ENCODE measurements around the gene PTPRN2.

PTPRN2 gene

DNA sequence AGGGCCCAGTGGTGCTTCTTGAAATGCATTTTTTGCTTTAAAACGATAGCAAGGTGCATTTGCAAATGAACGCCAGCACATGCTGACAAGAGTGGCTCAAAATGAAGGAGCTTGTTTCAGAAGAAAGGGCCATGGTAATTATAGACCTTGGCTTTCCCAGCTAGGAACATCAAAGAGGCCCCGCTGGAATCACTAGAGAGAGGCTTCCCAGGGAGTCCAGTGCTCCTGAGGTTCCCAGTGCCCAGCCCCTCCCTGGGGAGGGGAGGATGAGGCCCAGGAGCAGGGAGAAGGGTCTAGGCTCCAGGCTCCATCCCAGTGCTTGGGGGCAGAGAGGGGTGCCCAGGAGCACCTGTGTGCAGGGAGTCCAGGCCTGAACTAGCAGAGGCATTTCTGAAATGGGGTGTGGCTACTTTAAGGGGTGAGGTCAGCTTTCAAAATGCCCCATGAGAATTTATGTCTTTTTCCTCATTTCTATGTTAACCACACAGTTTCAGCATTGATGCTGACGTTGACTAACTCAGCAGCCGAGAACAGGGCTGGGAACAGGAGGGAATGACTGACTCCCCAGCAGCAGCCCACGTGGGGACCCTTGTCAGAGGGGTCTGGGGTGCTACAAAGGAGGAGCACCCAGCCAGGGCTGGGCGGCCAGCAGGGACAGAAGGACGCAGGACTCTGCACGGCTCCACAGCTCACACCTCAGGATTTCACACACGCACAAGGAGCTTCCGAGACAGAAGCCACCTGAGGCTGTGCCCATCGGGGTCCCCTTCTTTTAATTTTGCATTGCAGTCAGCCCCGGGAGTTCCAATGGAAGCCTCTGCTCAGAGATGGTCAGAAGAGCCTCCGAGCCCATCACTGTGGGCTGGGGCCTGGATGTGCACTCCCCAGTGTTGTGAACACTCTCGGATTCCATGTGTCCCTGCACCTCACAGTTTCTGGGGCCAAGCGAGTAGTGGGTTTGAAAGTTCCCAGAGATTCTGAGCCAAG is 570.2 kb downstream of the PTPRN2 start:
- peak; percentile 87 for DNase-seq

DNA sequence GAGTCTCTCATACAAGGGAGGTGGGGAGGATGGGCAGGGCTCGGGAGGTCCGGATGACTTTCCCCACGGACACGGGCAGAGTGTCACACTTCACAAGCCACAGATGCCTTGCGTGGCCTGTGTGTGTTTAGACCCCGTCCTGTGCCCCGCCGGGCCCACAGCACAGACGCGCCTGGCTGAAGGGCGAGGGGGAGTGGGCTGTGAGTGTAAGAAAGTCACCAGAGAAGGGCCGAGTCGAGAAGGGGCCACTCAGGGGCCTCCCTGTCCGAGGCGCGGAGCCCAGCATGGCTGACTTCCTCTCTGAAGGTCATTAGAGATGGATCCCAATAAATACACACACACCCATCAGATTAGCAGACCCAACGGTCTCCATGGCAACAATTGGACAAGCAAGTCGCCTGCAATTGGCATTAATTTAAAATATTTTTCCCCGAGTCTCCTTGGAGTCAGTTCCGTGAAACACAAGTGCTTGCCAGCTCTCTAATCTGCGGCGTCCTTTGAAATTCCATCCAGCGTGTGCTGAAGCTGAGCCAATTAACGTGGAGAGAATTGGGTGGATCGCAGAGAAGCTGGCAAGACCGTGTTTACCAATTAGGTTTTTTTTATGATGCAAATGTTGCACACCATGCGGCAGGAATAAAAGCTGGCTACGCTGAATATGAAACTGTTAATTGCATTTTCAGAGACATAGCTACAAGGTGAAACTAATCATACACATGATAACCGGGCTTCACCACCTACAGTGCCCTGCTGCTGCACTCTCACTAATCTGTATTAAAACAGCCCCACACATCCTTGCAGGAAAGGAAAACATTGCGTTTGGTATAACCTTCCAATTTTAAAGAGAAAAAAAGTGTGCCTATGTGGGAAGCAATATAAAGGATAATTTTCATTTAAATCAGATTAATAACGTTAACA is 571.2 kb downstream of the PTPRN2 start:
- DNase-seq, result peak; percentile 90

DNA sequence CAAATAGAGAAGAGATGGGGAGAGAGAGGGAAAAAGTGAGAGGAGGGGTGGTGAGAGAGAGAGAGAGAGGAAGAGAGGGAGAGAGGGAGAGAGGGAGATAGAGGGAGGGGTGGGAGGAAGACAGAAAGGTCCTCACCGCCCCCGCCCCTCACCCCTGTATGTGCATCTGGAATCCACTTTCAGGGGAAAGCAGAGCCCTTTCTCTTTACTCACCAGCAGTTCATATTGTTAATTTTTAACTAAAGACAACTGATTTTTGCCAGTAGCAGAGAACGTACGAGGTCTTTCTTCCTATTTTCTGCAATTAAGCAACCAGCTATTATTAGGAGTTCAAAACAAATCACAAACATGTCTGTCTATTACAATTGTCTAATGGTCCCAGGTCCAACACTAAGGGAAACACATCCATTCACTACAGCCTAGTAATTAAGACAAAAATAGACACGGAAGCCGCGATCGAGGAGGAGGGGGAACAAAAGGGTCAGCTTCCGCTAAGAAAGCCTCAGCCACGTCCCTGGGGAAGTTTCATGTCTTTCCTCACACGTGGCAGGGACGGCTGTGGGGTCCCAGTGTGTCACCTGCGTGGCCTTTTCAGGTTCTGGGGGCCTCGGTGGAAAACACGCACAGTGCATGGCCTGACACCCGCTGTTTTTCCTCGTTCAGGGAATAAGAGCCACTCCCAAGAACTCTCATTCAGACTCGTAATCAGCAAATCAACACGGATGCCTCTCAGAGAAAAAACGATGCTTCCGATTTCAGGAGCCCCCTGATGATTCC is 572.0 kb downstream of the PTPRN2 start:
- DNase-seq, result peak; percentile 64

DNA sequence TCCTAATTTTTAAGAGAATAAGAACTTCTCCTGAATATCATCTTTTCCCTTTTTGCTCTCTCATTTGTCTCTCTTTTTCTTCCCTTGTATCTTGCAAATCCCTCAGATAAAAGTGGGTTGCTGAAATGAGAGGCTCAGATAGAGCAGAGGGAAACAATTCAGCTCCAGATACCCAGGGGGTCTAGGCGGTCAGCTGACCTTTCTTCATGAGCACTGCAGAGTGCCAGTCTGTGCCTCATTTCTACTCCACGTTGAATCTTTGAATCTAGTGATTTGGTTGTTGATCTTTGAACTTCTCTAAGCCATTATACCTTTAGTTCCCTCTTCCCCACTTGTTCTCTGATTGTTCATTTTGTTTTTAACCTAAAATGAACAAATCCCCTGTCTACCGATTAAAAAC is 572.6 kb downstream of the PTPRN2 start:
- no peak for DNase-seq

DNA sequence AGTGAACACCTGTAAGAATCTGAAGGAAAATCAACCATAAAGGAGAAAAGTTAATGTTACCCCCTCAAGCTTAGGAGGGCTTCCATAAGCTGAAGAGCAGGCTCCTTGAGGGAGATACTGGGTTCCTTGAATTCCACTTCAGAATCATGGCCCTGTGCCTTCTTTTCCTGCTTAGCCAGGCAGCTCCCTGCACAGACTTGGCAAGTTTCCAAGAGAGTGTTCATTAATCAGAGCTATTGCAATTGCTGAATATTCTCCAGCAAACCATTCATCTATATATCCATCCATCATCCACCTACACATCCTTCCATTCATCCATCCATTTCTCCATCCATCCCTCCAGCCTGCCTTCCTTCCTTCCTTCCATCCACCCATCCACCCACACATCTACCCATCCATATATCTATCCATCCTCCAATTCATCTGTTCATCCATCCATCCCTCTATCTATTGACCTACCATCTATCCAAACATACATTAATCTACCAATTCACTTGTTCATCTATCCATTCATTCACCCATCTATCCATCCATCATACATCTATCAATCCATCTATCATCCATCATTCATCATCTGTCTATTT is 574.4 kb downstream of the PTPRN2 start:
- DNase-seq, result no peak

DNA sequence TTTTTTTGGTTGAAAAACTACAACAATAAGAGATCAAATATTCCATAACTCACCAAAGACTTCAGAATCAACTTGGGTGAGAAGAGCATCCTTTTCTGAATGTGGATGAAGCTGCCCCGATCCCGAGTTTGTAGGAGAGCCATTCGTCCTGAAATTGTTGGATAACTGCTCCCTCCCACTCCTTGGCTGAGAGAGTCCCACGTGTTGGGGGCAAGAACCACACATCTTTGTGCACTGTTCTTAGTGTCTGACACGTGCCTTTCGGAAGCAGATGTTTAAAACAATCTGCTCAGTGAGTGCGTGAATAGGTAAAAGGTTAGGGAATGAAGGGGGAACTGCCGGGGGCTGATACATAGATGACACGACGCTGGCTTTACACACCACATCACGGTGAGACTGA is 575.7 kb downstream of the PTPRN2 start:
- no peak for DNase-seq

DNA sequence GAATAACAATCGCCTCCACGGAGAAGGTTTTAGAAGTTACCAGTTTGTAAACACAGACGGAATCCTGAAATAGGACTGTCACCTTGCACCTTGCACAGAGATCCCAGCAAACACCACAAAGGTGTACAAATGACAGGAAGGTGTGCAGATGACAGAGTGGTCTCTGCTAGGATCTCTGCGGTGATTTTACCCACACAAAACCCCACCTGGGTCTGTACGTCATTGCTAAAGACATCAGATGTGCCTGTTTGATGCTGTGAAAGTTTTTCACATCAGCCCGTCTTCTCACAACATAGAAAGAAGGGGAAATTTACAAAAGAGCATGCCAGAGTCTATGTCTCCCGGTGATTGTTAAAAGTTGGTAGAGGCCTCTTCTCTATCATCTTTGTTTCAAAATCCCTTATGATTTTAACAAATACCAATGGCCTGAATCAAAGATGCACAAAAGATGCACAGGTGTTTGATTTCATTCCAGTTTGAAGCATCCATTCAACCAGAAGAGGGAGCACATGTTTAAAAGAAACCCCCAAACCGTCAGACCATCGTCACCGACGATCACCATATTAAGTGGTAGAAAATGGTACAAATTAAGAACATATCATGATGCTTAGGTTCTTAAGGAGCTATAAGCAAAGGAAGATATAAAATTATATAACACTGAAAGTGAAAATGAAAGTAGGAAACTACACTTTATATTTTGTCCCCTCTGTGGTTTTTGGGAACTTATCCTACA is 576.5 kb downstream of the PTPRN2 start:
- DNase-seq, result no peak

DNA sequence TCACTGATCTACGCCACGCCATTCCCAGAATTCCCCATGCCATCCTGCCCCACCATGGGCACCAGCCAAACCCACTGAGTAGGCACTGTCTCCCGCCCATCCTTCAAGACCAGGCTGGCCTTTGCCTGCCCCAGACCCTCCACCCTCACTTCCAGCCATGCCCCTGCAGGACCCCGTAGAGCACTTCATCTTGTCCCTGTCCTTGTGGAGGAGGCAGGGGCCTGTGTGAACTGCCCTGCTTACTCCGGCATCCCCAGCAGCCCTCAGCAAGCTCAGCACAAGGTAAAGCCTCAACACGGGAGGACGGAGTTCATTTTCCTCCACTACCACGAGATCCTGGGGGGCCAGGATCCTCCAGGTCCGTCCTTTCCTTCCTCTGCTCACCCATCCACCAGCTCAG is 577.7 kb downstream of the PTPRN2 start:
- no peak for DNase-seq

DNA sequence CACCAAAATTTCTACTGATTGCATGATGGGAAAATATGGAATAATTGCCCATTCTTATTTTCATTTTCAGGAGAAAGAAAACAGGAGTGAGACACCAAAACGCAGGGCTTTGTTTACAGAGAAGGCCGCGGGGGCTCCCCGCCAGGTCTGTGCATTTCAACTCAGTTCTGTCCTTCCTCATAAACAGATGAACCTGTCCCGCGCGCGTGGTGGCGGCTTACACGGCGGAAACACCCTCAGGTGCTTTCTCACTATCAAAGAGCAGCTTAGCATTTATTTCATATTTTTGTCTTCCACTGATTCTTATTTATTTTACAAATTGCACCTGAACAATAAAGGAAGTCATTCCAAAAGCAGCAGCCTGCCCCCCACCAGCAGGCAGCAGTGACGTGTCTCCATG is 579.4 kb downstream of the PTPRN2 start:
- no peak for DNase-seq

DNA sequence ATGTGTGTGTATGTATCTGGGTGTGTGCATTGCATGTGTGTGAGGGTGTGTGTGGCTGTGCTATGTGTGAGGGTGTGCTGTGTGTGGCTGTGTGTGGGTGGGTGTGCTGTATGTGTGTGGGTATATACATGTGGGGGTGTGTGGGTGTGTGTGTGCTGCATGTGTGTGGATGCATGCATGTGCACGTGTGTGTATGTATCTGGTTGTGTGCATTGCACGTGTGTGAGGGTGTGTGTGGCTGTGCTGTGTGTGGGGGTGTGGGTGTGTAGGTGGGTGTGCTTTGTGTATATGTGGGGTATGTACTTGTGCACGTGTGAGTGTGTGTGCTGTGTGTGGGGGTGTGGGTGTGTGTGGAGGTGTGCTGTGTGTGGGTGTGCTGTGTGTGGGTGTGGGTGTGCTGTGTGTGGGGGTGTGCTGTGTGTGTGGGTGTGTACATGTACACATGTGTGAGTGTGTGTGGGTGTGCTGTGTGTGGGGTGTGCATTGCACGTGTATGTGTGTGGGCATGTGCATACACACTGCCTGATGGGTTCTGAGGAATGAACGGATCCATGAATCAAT is 579.8 kb downstream of the PTPRN2 start:
- DNase-seq, result no peak

DNA sequence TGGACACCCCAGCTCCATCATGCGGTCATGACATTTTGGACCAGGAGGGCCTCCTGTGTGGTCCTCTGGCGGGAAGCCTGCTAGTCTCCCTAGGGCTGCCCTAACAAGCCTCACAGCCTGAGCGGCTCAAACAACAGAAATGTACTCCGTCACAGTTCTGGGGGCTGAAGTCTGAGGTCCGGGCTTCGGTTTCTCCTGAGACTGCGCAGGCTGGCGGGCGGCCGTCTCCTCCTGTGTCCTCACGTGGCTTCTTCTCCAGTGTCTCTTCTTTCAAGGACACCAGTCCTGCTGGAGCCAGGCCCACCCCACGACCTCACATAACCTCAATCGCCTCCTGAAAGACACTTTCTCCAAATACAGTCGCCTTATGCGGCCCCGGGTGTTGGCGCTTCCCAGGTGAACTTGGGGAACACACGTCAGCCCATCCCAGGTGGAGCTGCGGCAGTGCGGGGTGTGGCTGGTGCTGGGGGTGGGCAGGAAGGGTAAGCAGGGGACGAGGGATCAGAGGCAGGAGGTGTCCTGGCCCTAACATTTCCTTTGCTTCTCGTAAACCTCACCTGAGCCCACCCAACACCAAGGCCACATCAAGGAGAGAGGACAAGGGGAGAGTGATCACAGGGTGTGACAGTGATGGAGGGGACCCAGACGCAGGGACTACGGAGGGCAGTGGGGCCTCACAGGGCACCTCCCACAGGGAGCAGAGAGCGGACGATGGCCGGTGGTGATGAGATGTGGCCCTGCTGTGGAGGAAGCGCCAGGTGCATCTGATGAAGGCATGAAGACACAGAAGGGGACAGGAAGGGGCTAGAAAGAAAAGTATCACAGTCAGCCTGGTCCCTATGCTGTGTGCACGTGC is 580.6 kb downstream of the PTPRN2 start:
- no peak for DNase-seq

DNA sequence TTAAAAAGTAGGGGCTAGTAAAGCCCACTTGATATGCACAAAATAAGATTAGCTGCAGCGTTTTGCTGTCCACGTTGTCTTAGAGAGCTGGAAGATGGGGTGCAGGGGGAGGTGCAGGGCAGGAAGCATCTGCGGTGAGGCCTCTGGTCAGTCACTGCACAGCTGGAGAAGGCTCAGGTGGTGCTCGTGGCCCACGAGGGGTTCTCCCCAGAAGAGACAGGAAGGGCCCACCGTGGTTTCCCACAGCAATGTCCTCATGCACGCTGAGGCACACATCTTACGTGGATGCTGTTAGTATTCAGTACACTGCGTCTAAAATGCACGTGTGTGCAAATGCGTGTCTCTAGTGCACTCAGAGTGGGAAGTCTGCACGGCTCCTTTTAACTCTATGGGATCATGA is 582.1 kb downstream of the PTPRN2 start:
- DNase-seq, result no peak

DNA sequence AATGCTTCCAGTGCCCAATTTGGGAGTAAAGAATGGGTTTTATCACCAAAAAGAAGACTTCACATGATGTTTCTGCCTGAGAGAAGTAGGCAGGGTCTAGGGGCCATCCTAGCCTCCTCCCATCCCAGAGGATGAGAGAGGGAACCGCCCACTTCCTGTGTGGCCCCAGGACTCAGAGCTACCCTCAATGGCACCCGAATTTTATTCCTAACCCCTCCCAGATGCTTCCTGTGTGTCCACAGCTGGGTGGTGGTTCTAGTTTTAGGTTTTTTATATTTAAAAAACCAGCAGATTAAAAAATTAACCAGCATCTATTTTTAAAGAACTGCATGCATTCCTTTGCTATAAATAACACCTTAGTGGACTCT is 583.5 kb downstream of the PTPRN2 start:
- no peak for DNase-seq

DNA sequence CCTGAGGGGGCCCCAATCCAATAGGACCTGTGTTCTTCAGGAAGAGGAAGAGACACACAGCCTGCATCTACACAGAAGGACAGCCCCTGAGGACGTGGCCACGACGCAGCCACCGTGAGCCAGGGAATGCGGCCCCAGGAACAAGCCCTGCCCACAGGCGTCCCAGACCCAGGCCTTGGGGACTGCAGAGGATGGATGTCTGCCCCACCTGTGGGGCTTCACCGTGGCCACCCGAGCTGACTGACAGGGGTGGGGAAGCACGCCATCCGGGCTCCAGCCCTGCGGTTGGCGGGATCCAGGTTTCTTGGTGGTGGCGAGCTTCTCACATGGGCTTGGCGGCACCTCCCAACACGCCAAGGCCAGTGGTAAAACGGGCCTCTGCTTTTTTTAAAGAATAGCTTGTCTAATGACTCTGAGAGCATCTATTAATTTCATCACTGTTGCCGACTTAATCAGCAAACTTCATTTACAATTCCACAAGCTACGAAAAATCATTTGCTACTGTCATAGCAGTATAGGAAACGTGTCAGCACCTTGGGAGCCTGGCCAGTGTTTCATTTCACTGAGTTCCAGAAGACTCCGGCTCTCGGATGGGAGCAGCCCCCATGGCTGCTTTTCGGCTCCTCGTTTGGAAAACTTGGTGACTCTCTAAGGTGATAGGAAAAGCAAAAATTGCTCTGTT is 584.0 kb downstream of the PTPRN2 start:
- no peak for DNase-seq

DNA sequence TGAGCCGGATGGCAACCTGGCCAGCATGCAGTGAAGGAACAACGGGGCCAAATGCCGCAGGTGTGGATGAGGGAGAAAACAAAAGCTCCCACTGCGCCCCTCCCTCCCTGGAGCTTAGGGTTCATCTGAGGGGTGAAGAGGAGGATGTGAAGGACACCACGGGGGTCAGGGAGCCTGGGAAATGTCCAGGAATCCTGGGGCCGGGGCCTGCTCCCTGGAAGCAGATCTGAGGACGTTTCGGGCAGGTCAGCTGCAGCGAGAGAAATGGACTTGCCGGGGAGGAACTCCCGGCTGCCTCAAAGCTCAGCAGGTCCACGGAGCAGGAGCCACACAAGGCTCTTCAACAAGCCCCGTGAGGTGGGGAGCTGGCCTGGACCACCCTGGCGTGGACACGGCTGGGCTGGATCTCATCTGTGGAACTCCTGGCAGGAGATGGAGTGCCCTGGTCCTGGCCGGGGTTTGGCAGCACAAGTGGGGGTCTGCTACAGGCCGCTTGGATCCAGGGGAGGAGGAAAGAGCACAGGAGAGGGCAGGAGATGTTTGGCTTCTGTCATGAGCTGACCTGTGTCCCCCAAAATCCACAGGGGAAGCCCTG is 585.0 kb downstream of the PTPRN2 start:
- no peak for DNase-seq

DNA sequence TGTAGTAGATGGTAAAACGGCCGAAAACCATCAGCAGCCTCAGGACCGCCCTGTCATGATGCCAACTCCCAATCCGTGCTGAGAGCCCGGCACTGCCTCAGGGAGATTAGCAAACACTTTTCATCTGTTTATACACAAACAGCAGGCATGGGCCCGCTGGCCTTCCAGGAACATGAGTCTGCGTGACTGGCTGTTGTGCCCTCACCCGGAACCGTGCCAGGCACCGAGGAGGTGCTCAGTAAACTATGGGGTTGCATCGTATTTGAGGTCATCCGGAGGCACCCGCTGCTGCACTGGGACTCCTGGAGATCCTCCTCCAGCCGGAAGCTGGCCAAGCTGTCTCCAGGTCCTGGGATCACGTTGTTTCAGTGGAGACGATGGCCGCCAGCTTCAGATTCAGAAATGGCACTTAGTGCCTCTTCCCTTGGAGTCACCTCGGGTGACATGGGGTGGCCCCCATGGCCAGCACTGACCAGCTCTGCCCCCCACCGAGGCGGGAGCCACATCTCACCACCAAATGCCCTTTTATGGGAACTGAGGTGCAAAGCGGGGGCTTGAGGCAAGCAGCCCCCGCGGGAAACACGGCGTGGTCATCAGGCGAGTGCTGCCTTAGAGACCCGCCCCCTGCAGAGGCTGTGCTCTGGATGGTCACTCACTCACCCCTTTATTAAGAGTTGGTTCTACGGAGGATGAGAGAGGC is 585.9 kb downstream of the PTPRN2 start:
- peak; percentile 96 for DNase-seq

DNA sequence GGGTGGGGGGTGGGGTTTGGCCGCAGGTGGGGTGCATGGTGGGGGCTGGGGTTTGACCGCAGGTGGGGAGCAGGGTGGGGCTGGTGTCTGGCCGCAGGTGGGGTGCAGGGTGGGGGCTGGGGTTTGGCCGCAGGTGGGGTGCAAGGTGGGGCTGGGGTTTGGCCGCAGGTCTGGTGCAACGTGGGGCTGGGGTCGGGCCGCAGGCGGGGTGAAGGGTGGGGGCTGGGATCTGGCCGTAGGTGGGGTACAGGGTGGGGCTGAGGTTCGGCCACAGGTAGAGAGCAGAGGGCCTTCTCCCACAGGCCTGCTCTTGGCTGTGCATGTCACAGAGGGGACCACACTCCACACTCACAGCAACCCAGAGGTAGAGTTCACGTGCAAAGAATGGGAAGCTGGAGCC is 586.6 kb downstream of the PTPRN2 start:
- no peak for DNase-seq

DNA sequence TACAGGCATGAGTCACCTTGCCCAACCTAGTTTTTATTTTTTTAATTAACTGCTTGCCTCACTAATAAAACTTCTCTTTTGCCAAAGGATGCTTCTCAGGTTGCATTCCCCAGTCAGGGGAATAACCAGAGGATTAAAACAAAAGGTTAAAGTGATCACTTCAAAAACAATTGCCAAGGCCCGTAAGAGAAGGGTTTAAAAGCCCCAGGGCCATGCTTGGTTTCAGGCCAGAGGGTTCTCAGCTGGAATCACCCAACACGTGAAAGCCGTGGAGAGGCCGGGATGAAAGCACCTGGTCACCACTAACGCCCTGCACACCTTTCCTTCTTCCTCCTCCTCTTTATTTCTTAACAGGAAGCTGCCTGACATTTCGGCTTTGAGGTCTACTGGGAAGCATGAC is 587.5 kb downstream of the PTPRN2 start:
- DNase-seq, result no peak
